ENCODE results near the gene C2CD3. TPM values are rescaled to one million over a fixed set of nuclear protein-coding genes. Genes with fewer than 3 reads are reported as not detected.

The C2CD3 gene
- total RNA-seq, 1 donor from 2014 or later = 3.7 TPM

GRCh38 chr11:73998846-73999575 is 171.8 kb downstream of the C2CD3 start:
- DNase-seq (ENCODE audit: low read depth) (no peak), FAIRE-seq (no peak)
- no peaks in the 10 kb centered on the region for H3K27me3 ChIP-seq (ENCODE audit: control insufficient read depth, insufficient read depth, low read length)
- H3K36me3 ChIP-seq (ENCODE audit: control insufficient read depth, insufficient read depth, low read length) = no peaks in the 10 kb centered on the region
- H3K4me3 ChIP-seq (ENCODE audit: low read depth, low read length) = no peak overlapping the region
- TF ChIP-seq CTCF (IDR thresholded peaks at IDR 0.05; ENCODE audit: insufficient read depth, low read length, severe bottlenecking) = no peak

- no peaks in the 10 kb centered on the region for H3K27me3 ChIP-seq (ENCODE audit: control insufficient read depth, insufficient read depth, low read length)
- TF ChIP-seq CTCF (IDR thresholded peaks at IDR 0.05; ENCODE audit: insufficient read depth, low read length, severe bottlenecking) = no peak
- no peaks in the 10 kb centered on the region for H3K36me3 ChIP-seq (ENCODE audit: control insufficient read depth, insufficient read depth, low read length)
- DNase-seq (ENCODE audit: low read depth) = no peak
- no peak for FAIRE-seq
- H3K4me3 ChIP-seq (ENCODE audit: low read depth, low read length) = no peak overlapping the region
Measured at GRCh38 chr11:73997120-73997770, 173.6 kb downstream of the C2CD3 start.

- FAIRE-seq = no peak
- no peak for DNase-seq (ENCODE audit: low read depth)
- no peak for TF ChIP-seq CTCF (IDR thresholded peaks at IDR 0.05; ENCODE audit: insufficient read depth, low read length, severe bottlenecking)
Measured at GRCh38 chr11:73996161-73996747, 174.5 kb downstream of the C2CD3 start.

GRCh38 chr11:73995731-73996130 is 175.1 kb downstream of the C2CD3 start:
- H3K36me3 ChIP-seq (ENCODE audit: control insufficient read depth, insufficient read depth, low read length) = no peaks in the 10 kb centered on the region
- no peak overlapping the region for H3K4me3 ChIP-seq (ENCODE audit: low read depth, low read length)
- TF ChIP-seq CTCF (IDR thresholded peaks at IDR 0.05; ENCODE audit: insufficient read depth, low read length, severe bottlenecking) = no peak
- FAIRE-seq (no peak), DNase-seq (ENCODE audit: low read depth) (no peak)
- H3K27me3 ChIP-seq (ENCODE audit: control insufficient read depth, insufficient read depth, low read length) = no peaks in the 10 kb centered on the region

More at GRCh38 chr11:73996161-73996747, 174.5 kb downstream of the C2CD3 start:
- H3K4me3 ChIP-seq (ENCODE audit: low read depth, low read length) = no peak overlapping the region
- no peaks in the 10 kb centered on the region for H3K36me3 ChIP-seq (ENCODE audit: control insufficient read depth, insufficient read depth, low read length)
- no peaks in the 10 kb centered on the region for H3K27me3 ChIP-seq (ENCODE audit: control insufficient read depth, insufficient read depth, low read length)

GRCh38 chr11:73995247-73995646 is 175.6 kb downstream of the C2CD3 start:
- no peaks in the 10 kb centered on the region for H3K36me3 ChIP-seq (ENCODE audit: control insufficient read depth, insufficient read depth, low read length)
- TF ChIP-seq CTCF (IDR thresholded peaks at IDR 0.05; ENCODE audit: insufficient read depth, low read length, severe bottlenecking) = no peak
- DNase-seq (ENCODE audit: low read depth) (no peak), FAIRE-seq (no peak)
- H3K4me3 ChIP-seq (ENCODE audit: low read depth, low read length) = no peak overlapping the region
- no peaks in the 10 kb centered on the region for H3K27me3 ChIP-seq (ENCODE audit: control insufficient read depth, insufficient read depth, low read length)

All from bronchial epithelial cell (primary cell).